KOPT-K1 (cell line): ENCODE results near the gene STX1B.
"Not testable (repeated sequence)": the region's sequence is repeated elsewhere in the genome, so short reads cannot be mapped to it uniquely, and the experiment has no call there.

Experiments
- H3K27ac ChIP-seq: fragments of 200-600 bp; sonication (generic); 2 replicates; pipeline ENCODE4 v1.5.1; 2016; ENCODE audit warnings: antibody characterized with exemption, mild to moderate bottlenecking, low read depth, low read length; ENCODE audit not compliant: poor library complexity, severe bottlenecking
- H3K36me3 ChIP-seq: fragments of 200-600 bp; sonication (generic); 2 replicates; pipeline ENCODE4 v1.5.1; 2017; ENCODE audit warnings: antibody characterized with exemption, mild to moderate bottlenecking, low read length, moderate library complexity; ENCODE audit not compliant: insufficient read depth
- H3K9me3 ChIP-seq: fragments of 200-600 bp; sonication (generic); 2 replicates; pipeline ENCODE4 v1.5.1; 2017; ENCODE audit warnings: antibody characterized with exemption, low read length, mild to moderate bottlenecking; ENCODE audit not compliant: insufficient read depth, poor library complexity, severe bottlenecking

STX1B gene

DNA sequence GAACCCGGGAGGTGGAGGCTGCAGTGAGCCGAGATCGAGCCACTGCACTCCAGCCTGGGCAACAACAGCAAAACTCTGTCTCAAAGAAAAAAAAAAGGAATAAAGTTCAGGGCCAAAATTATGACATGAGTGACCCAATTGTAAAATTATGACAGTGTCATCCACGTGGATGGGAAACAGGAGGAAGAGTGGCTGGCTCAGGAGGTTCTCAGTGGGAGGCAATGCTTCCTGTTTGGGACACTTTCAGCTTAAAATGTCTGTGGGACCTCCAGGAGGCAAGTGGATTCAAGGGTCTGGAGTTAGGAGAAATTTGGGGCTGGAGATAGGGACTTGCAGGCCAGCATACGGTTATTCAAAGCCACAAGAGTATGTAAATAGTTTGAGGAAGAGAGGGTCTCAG lies 14.9 kb upstream of the STX1B start:
- no peaks in the 10 kb centered on the region for H3K9me3 ChIP-seq
- H3K27ac ChIP-seq, result no peak overlapping the region

DNA sequence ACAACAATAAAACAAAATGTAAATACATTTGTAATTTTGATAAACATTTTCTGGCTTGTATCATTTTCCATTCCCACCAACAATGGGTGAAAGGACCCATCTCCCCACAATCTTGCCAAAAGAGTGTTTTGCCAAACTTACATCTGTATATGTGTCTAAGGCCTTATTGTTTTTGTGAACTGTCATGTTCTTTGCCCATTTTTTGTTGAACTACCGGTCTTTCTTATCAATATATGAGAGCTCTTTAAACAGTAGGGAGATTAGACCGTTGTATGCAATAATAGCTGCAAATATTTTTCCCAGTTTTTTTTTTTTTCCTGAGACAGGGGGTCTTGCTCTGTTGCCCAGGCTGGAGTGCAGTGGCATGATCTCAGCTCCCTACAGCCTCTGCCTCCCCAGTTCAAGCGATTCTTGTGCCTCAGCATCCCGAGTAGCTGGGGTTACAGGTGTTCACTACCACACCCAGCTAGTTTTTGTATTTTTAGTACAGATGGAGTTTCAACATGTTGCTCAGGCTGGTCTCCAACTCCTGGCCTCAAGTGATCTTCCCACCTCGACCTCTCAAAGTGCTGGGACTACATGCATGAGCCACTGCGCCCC lies 13.3 kb upstream of the STX1B start:
- H3K36me3 ChIP-seq, result no peaks in the 10 kb centered on the region
- no peak overlapping the region for H3K27ac ChIP-seq
- H3K9me3 ChIP-seq, result no peaks in the 10 kb centered on the region

More for the DNA sequence above, 14.9 kb upstream of the STX1B start:
- no peaks in the 10 kb centered on the region for H3K36me3 ChIP-seq

DNA sequence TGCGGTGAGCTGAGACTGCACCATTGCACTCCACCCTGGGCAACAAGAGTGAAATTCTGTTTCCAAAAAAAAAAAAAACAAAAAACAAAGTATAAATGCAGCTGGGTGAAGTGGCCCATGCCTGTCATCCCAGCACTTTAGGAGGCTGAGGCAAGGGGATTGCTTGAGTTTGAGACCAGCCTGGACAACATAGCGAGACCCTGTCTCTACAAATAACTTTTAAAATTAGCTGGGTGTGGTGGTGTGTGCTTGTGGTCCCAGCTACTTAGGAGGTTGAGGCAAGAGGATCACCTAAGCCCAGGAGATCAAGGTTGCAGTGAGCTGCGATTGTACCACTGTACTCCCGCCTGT lies 12.8 kb upstream of the STX1B start:
- Histone ChIP-seq H3K27ac (no peak overlapping the region), H3K36me3 (no peaks in the 10 kb centered on the region)

DNA sequence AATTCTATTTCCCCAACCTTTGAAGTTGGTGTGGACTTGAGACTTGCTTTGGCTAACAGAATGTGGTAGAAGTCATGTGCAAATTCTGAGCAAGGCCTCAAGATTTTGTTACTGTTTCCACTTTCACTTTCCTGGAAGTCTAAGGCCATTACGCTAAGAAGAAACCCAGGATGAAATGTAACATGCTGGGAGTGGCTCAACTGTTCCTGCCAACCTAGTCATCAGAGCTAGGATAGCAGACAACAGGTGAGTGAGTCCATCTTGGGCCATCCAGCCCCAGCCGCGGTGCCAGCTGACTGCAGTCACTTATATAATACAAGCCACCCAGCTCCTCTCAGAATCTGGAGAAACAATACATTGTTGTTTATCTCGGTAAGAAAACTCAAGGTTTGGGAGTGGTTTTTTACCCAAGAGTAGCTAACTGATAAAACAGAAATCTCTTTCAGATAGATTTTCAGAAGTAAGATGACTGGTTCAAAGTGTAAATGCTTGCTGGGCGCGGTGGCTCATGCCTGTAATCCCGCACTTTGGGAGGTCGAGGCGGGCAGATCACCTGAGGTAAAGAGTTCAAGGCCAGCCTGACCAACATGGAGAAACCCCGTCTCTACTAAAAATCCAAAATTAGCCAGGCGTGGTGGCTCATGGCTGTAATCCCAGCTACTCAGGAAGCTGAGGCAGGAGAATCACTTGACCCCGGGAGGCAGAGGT lies 12.3 kb upstream of the STX1B start:
- H3K27ac ChIP-seq, result no peak overlapping the region
- no peaks in the 10 kb centered on the region for H3K9me3 ChIP-seq
- no peaks in the 10 kb centered on the region for H3K36me3 ChIP-seq

More for the DNA sequence above, 12.8 kb upstream of the STX1B start:
- no peaks in the 10 kb centered on the region for H3K9me3 ChIP-seq

- Histone ChIP-seq H3K9me3 (no peaks in the 10 kb centered on the region), H3K27ac (no peak overlapping the region), H3K36me3 (no peaks in the 10 kb centered on the region)
Measured at GRCh38 chr16:31020536-31020935, 10.1 kb upstream of the STX1B start.

DNA sequence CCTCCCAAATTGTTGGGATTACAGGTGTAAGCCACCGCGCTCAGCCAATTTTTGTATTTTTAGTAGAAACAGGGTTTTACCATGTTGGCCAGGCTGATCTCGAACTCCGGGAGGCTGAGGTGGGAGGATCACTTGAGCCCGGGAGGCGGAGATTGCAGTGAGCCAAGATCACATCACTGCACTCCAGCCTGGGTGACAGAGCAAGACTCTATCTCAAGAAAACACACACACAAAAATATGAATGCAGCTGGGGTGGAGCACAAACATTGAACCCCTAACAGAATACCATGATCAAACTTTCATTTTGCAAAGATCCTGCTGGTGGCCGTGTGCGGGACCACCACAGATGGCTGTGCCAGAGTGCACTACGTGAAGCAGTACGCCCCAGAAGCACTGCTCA lies 7.3 kb upstream of the STX1B start:
- H3K27ac ChIP-seq, result not testable (repeated sequence)

DNA sequence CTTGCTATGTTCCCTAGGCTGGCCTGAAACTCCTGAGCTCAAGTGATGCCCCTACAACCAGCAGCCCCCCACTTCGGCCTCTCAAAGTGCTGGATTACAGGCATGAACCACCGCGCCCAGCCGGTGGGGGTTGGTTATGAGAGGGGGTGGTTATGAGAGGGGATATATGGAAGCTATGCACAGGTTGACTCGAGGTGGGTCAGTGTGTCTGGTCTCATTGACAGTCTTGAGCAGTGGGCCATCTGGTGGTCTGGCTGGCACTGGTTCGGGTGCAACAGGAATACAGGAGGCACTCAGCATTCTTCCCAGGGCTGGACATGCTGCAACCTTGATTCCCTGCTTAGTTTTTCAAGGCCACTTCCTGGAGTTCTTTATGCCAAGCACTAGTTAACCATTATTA lies 5.6 kb upstream of the STX1B start:
- no peaks in the 10 kb centered on the region for H3K9me3 ChIP-seq
- no peak overlapping the region for H3K27ac ChIP-seq
- H3K36me3 ChIP-seq, result no peaks in the 10 kb centered on the region

More for the DNA sequence above, 7.3 kb upstream of the STX1B start:
- not testable (repeated sequence) for H3K9me3 ChIP-seq, H3K36me3 ChIP-seq

GRCh38 chr16:31013292-31013691 lies 2.9 kb upstream of the STX1B start:
- not testable (repeated sequence) for H3K27ac ChIP-seq, H3K9me3 ChIP-seq, H3K36me3 ChIP-seq

DNA sequence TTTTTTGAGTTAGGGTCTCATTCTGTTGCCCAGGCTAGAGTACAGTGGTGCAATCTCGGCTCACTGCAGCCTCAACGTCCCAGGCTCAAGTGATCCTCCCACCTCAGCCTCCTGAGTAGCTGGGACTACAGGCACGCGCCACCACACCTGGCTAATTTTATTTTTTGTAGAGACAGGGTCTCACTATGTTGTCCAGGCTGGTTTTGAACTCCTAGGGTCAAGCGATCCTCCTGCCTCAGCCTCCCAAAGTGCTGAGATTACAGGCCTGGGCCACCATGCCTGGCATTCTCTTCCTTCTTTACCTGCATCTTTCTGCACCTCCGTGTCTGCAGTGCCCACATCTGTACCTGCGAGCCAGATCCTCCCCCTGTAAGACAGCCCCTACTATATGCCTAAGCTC lies 1.4 kb upstream of the STX1B start:
- H3K36me3 ChIP-seq, H3K9me3 ChIP-seq, H3K27ac ChIP-seq: not testable (repeated sequence)

DNA sequence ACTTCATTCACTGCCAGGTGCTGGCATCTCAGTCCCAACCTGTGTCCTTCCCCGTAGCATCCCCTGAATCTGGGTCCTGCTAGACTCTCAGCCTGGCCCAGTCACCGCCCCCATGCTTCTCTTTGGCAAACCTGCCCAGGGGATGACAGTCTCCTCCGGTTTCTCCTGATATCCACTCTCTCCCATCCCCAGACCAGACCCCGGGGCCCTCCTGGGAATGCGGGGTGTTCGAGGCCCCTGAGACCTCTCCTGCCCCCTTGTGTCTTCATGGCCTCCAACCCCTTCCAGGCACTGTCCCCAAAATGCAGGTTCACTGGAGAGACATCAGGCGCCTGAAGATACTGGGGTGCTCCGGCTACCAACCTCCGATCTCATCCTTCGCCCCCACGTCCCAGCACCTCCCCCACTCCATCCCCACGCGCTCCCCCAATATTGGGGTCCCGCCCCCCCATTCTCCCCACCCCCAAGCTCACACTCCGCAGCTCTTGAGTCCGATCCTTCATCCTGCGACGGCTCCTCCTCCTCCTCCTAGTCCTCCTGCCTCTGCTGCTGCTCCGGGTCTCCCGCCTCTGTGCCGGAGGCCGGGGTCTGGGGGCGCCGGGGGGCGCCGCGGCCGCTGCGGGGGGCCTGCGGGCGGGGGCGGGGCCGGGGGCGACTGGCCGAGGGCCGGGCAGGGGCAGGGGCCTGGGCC lies 399 bp downstream of the STX1B start:
- Histone ChIP-seq H3K27ac (no peak overlapping the region), H3K9me3 (no peaks in the 10 kb centered on the region), H3K36me3 (no peaks in the 10 kb centered on the region)

- Histone ChIP-seq H3K36me3 (no peaks in the 10 kb centered on the region), H3K9me3 (no peaks in the 10 kb centered on the region), H3K27ac (no peak overlapping the region)
Measured at GRCh38 chr16:31009120-31009519, 1.3 kb downstream of the STX1B start.

DNA sequence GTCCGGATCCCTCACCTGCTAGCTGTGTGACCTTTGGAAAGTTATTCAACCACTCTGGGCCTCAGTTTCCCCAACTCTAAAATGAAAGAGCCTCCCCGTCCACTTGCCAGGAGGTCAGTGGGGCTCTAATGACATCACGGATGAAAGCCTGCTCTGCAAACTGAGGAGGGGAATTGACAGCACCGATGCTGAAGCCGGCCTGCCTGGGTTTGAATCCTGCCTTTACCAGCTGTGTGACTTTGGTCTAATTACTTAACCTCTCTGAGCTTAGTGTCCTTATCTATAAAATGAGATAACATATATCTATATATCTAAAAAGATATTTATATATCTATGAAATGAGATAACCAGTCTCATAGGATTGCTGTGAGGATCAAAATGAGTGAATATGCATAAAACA lies 1.9 kb downstream of the STX1B start:
- no peaks in the 10 kb centered on the region for H3K36me3 ChIP-seq
- no peak overlapping the region for H3K27ac ChIP-seq
- no peaks in the 10 kb centered on the region for H3K9me3 ChIP-seq

DNA sequence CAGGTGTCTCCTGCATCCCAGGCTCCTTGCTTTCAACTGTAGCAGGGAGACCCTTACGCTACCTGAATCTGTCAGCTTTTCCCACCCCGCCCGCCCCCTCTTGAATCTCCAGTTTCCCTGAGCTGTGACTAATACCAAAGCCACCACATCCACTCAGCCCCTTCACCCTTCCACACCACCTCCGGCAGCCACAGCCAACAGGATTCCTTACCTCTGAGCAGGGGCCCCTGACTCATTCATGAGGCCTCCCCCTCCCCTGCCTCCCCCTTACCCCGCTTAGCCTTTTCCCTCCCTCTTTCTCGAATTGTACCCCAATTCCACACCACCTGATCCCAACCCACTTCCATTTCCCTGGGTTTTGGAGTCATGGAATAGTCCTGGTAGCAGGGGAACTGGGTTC lies 2.3 kb downstream of the STX1B start:
- H3K27ac ChIP-seq, result no peak overlapping the region
- no peaks in the 10 kb centered on the region for H3K36me3 ChIP-seq
- H3K9me3 ChIP-seq, result no peaks in the 10 kb centered on the region

GRCh38 chr16:31007684-31008083 lies 2.8 kb downstream of the STX1B start:
- Histone ChIP-seq H3K9me3 (no peaks in the 10 kb centered on the region), H3K36me3 (no peaks in the 10 kb centered on the region), H3K27ac (no peak overlapping the region)

- Histone ChIP-seq H3K27ac (no peak overlapping the region), H3K9me3 (no peaks in the 10 kb centered on the region), H3K36me3 (no peaks in the 10 kb centered on the region)
Measured at GRCh38 chr16:31006589-31006988, 3.8 kb downstream of the STX1B start.

DNA sequence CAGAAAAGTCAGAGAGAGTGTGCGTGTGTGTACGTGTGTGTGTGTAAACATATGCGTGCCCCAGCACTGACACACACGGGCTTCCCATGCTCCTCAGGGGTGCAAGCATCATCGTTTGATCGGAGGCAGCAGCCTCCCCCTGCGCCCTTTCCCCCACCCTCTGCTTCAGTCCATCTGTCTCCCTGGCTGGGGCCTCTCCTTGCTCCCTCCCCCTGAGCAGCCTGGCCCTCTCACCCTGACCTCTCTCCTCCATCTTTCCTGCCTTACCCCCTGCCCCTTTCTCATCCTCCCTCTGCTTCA lies 4.4 kb downstream of the STX1B start:
- Histone ChIP-seq H3K9me3 (no peaks in the 10 kb centered on the region), H3K27ac (no peak overlapping the region), H3K36me3 (no peaks in the 10 kb centered on the region)
